ENCODE measurements around the gene L3MBTL3. TPM values are rescaled to one million over a fixed set of nuclear protein-coding genes. Genes with fewer than 3 reads are reported as not detected.
"Not testable (repeated sequence)": the region's sequence is repeated elsewhere in the genome, so short reads cannot be mapped to it uniquely, and the experiment has no call there.

L3MBTL3 gene
- polyA plus RNA-seq, 2 of the 4 experiments (the other 2 are of a cell fraction), result 3.0 to 5.9 TPM

GRCh38 chr6:130143709-130144108 is 125.3 kb downstream of the L3MBTL3 start:
- ATAC-seq (no peak), DNase-seq (ENCODE audit: low read depth in 1 of 2, low spot score in 1 of 2) (no peak), FAIRE-seq (no peak)
- no peak overlapping the region for H3K4me3 ChIP-seq
- no peaks in the 10 kb centered on the region for H3K9me3 ChIP-seq
- TF ChIP-seq POLR2A (IDR thresholded peaks at IDR 0.05; ENCODE audit: low read length), result no peak
- no peak for TF ChIP-seq HMGXB4 (CRISPR knock-in tag; IDR thresholded peaks at IDR 0.05; ENCODE audit: borderline replicate concordance)
- TF ChIP-seq HOXB5 (CRISPR knock-in tag; IDR thresholded peaks at IDR 0.05), result no peak
- TF ChIP-seq JUNB (IDR thresholded peaks at IDR 0.05), result no peak
- TF ChIP-seq NR3C1 (IDR thresholded peaks at IDR 0.05), result no peak
- no peak for TF ChIP-seq RAD21 (conservative IDR thresholded peaks at IDR 0.05 in 1 of 2, IDR thresholded peaks at IDR 0.05 in 1 of 2)
- TF ChIP-seq CEBPB (IDR thresholded peaks at IDR 0.05), result no peak
- TF ChIP-seq JUN (IDR thresholded peaks at IDR 0.05), result no peak
- no peak for TF ChIP-seq GATA3 (IDR thresholded peaks at IDR 0.05; ENCODE audit: borderline replicate concordance)
- TF ChIP-seq HOXA7 (CRISPR knock-in tag; IDR thresholded peaks at IDR 0.05), result no peak
- H3K4me2 ChIP-seq, result no peak overlapping the region
- 90% methylated on average over 3 of the region's 3 CpGs for WGBS (ENCODE audit: missing lambda C conversion rate)
- POLR2A ChIA-PET, result no interaction called here
- no peaks in the 10 kb centered on the region for H3K4me1 ChIP-seq
- H3K27ac ChIP-seq, result no peak overlapping the region
- CTCF ChIA-PET, result no interaction called here

- H3K4me1 ChIP-seq, result no peaks in the 10 kb centered on the region
- no peak overlapping the region for H3K27ac ChIP-seq
- ChIA-PET CTCF (no interaction called here), POLR2A (no interaction called here)
- ATAC-seq, result no peak
- TF ChIP-seq JUN (IDR thresholded peaks at IDR 0.05), result no peak
- TF ChIP-seq MYC (IDR thresholded peaks at IDR 0.05; ENCODE audit: borderline replicate concordance, low read length), result no peak
- TF ChIP-seq CBX2 (IDR thresholded peaks at IDR 0.05; ENCODE audit: borderline replicate concordance, low read depth), result no peak
- TF ChIP-seq HOXA7 (CRISPR knock-in tag; IDR thresholded peaks at IDR 0.05), result no peak
- TF ChIP-seq POLR2AphosphoS2 (conservative IDR thresholded peaks at IDR 0.05; ENCODE audit: low read length), result no peak
- no peak for TF ChIP-seq EP300 (IDR thresholded peaks at IDR 0.05)
- TF ChIP-seq EHF (CRISPR knock-in tag; IDR thresholded peaks at IDR 0.05), result no peak
- TF ChIP-seq ATOH8 (CRISPR knock-in tag; IDR thresholded peaks at IDR 0.05; ENCODE audit: low read depth), result no peak
- H3K4me2 ChIP-seq, result no peak overlapping the region
- no peak for DNase-seq (ENCODE audit: low read depth in 1 of 2, low spot score in 1 of 2)
- no peaks in the 10 kb centered on the region for H3K9me3 ChIP-seq
- H3K4me3 ChIP-seq, result no peak overlapping the region
- no peak for FAIRE-seq
- WGBS (ENCODE audit: missing lambda C conversion rate), result 80% methylated on average over 3 of the region's 3 CpGs
Measured at GRCh38 chr6:130147111-130147510, 128.7 kb downstream of the L3MBTL3 start.

- H3K4me1 ChIP-seq, result no peaks in the 10 kb centered on the region
- ChIA-PET POLR2A (no interaction called here), CTCF (no interaction called here)
- peak in 1 of 2 experiments; percentile 15 for DNase-seq (ENCODE audit: low read depth in 1 of 2, low spot score in 1 of 2)
- FAIRE-seq, result no peak
- WGBS (ENCODE audit: missing lambda C conversion rate), result 38% methylated on average over 7 of the region's 7 CpGs
- H3K4me3 ChIP-seq, result no peak overlapping the region
- H3K27ac ChIP-seq, result no peak overlapping the region
- TF ChIP-seq NFE2L2 (conservative IDR thresholded peaks at IDR 0.05; ENCODE audit: low read length) (no peak), SREBF2 (IDR thresholded peaks at IDR 0.05) (no peak), FOXS1 (CRISPR knock-in tag; IDR thresholded peaks at IDR 0.05) (no peak), CBX2 (IDR thresholded peaks at IDR 0.05; ENCODE audit: borderline replicate concordance, low read depth) (no peak), HES2 (IDR thresholded peaks at IDR 0.05) (no peak), BCL3 (IDR thresholded peaks at IDR 0.05) (no peak), JUNB (IDR thresholded peaks at IDR 0.05) (no peak)
- H3K9me3 ChIP-seq, result no peaks in the 10 kb centered on the region
- peak in 1 of 2 experiments; percentile 44; a peak in 1 of 6 replicates for ATAC-seq
- no peak overlapping the region for H3K4me2 ChIP-seq
Measured at GRCh38 chr6:130148181-130148580, 129.8 kb downstream of the L3MBTL3 start.

GRCh38 chr6:130149016-130149415 is 130.6 kb downstream of the L3MBTL3 start:
- ATAC-seq; H3K4me2 ChIP-seq; H3K9me3 ChIP-seq; H3K4me3 ChIP-seq; FAIRE-seq; POLR2A ChIA-PET; CTCF ChIA-PET; H3K27ac ChIP-seq; DNase-seq (ENCODE audit: low read depth in 1 of 2, low spot score in 1 of 2); H3K4me1 ChIP-seq: not testable (repeated sequence)
- WGBS (ENCODE audit: missing lambda C conversion rate), result 67% methylated on average over 2 of the region's 2 CpGs

Data from A549 (cell line).